IPS-NIHi11 (cell line): Measurements from ENCODE around the gene SLC25A41.

Experiments used
- DNase-seq: peaks from one replicate; pipeline ENCODE4 v3.0.0; 2012; ENCODE audit warnings: mixed read lengths, low spot score

The SLC25A41 gene

GRCh38 chr19:6460099-6460884, 26.7 kb upstream of the SLC25A41 start:
- DNase-seq, result peak; percentile 95

DNA sequence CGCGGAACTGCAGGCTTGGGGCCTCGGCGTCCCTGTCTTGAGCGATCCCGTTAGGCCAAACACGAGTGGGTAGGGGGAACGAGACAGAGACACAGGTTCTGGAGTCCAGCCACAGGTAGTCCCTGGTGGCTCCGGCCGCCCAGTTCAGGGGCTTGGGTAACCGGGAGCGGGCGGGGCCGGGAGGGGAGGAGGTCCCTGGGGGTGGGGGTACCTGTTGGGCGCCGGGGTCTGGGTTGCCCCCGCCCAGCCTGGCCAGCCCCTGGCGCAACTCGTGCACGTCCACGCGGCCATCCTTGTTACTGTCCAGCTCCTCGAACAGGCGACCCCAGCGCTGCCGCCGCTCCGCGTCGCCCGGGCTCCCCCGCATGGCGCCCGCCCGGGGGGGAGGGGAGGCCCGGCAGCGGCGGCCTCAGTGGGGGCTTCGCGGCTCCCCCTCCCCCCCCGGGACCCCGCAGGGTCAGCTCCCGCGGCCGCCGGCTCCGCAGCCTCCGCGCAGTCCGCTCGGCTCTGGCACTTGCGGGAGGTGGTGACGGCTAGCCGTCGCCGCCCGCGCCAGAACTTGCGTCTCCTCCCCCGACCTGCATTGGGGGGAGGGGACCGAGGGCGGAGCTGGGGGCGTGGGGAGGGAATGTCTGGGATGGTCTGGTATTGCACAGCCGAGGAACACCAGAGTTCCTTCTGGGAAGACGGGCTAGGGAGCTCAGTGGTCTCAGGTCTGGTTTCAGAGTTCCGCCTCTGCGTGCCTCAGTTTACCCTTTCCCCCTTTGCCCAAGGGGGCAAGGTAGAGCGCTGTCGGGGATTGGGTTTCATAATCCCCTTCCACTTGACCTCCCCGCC, 25.9 kb upstream of the SLC25A41 start, which contains the start of gene SLC25A23:
SLC25A23 (minus strand) TSS at position 531 of the 837 bp plus-strand sequence; CDS start at position 367, 164 bp downstream.
- peak; percentile 94 for DNase-seq

DNA sequence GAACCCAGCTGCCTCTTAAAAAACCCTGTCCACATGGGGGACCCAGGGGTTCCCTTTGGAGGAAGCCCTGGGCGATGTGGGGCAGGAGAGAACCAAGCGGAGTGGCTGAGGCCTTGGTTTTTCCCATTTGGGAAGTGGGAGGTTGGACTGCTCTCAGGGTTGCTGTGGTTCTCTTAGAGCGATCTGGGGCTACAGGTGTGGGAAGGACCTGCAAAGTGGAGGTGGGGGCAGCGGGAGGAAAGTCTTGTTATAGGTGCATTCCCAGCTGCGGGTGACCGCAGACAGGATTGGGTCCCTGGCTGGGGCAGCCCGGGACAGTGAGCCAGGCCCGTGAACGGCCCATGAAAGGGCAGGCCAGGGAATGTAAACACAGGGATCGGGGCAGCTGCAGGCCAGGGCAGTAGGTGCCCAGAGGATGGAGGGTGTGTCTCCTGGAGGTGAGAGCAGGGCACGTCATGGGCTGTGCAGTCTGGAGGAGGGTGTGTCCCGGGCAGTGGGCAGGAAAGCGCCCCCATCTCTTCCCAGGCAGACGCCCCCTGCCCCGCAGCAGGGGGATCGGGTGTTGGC, 25.2 kb upstream of the SLC25A41 start:
- peak; percentile 51 for DNase-seq

GRCh38 chr19:6457958-6458694, 24.6 kb upstream of the SLC25A41 start:
- DNase-seq, result no peak

DNA sequence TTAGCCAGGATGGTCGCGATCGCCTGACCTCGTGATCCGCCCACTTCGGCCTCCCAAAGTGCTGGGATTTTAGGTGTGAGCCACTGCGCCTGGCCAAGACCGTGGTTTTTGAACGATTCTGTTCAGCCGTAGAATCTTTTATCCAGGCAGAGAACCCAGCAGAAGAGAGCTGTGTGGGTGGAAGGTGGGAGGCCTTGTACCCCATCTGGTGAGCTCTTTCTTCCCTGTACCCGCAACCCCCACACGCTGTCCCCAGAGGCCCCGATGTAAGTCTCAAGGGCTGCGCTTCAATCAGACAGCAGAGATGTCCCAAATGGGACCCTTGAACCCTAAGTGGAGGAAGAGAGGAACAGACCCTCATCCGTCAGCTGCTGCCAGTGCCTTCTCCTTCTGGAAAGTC, 22.4 kb upstream of the SLC25A41 start:
- DNase-seq, result no peak

DNA sequence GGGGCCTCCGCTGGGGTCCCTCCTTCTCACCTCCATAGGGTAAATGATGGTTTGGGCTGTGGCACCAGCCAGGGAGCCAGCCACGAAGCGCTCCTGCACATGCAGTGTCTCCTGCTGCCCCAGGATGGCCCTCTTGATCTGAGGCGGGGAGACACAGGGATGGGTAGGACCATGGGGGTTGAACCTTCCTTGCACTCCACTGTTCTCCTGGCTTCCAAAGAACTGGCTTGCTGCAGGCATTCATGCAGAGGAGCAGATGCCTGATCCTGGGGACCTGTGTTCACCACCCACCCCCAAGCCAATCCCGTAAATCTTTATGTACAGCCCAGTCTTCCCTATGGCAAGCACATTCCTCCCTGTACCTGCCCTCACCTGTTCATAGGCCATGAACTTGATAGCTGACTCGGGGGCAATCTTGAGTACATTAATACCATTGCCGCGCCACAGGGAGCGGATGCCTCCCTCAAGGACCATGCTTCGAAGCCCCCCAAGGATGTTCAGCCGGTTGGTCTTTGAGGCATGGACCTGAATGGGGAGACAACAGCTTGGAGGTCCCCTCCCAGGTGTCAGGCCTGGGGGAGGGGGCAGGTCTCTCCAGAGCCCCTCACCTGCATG, 20.5 kb upstream of the SLC25A41 start:
- no peak for DNase-seq

DNA sequence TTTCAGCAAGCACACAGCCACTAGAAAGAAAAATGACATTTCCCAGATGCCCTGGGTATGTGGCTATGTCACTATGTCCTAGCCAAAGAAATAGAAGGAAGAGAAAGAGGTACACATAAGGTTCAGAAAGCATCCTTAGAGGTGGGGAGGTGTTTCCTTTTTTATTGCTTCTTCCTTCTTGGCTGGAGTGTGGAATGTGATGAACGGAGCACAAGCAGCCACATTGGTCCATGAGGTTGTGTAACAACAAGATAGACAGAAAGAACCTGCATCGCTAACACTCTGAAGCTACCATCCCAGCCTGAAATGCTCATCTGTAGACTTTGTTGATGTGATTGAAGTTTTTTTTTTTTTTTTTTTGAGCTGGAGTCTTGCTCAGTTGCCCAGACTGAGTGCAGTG, 19.3 kb upstream of the SLC25A41 start:
- DNase-seq, result no peak

GRCh38 chr19:6452223-6452614, 18.7 kb upstream of the SLC25A41 start:
- DNase-seq, result no peak

GRCh38 chr19:6451583-6452222, 18.1 kb upstream of the SLC25A41 start:
- DNase-seq, result no peak

GRCh38 chr19:6450166-6450565, 16.6 kb upstream of the SLC25A41 start:
- no peak for DNase-seq

DNA sequence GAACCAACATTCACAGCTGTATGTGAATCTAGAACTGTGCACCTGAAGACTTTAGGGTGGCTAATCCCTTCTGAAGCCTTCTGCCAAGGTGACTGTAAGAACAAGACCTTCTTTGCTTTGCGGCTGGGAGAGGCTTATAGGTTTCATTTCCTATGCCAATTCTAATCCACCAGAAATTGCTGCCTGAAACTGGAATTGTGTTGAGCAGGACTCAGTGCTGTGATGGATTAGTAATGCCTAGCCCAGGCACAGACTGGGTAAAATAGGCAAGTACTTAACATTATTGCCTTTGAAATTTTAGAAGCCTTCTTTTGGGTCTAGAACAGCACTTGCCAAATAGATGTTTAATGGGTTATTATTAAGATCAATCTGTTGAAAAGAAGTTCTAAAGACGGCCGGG, 14.5 kb upstream of the SLC25A41 start:
- DNase-seq, result no peak

DNA sequence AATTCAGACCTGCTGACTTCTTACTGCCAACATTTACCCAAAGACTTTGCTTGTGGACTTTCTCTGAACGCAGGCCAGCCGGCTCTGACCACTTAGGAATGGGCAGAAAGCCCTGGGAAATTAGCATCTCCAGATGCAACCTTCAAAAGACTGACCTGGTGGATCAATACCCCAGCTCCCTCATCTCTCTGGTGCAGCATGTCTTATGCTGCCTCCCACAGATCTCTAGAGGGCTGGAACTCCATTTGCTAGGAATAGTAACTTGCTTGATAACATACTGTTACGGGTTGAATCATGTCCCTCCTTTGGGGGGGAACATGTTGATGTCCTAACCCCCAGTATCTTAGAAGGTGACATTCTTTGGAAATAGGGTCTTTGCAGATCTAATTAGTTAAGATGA, 12.9 kb upstream of the SLC25A41 start:
- no peak for DNase-seq

GRCh38 chr19:6443986-6444385, 10.4 kb upstream of the SLC25A41 start:
- DNase-seq, result no peak

GRCh38 chr19:6442087-6442688, 8.6 kb upstream of the SLC25A41 start:
- DNase-seq, result no peak

DNA sequence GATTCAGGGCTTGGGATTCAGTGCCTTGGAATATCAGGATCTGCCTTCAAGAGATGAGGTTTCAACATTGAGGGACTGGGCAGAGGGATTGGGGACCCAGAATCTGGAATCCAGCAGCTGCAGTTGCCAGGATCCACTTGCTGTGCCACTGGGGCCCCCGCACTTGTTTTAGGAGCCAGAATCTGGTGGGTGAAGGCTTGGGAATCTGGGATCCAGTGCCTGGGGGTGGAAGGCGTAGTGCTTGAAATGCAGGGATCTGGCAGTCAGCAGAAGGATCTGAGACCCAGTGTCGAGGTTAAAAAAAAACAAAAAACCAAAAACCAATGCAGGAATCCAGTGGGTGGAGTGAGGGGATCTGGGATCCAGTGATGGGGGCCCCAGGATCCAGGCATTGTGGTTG, 7.3 kb upstream of the SLC25A41 start:
- no peak for DNase-seq

DNA sequence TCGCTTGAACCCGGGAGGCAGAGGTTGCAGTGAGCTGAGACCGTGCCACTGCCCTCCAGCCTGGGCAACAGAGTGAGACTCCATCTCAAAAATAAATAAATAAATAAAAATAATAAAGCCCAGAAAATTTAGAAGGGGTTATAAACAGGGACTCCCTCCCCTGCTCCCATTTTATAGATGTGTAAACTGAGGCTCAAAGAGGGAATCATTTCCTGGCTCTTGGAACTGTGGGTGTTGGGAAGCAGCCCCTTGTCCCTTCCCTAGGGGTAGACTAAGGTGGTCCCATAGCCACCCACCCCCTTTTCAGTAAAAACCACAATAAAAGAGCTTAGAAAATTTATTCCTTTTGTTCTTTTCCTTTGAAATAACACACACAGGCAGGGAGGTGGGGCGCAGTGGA, 6.2 kb upstream of the SLC25A41 start:
- DNase-seq, result no peak

DNA sequence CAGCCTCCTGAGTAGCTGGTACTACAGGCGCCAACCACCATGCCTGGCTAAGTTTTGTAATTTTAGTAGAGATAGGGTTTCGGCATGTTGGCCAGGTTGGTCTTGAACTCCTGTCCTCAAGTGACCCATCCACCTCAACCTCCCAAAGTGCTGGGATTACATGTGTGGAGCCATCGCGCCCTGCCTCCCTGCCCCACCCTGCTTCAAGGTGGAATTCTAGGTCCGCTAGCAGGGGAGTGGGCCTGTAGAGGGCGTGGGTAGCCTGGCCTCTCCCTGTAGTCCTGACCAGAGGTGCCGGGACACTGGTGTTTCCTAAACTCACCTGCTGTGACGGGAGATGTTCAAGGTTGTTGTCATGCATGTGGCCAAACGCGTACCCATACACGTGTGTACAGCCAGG, 398 bp downstream of the SLC25A41 start:
- DNase-seq, result no peak

DNA sequence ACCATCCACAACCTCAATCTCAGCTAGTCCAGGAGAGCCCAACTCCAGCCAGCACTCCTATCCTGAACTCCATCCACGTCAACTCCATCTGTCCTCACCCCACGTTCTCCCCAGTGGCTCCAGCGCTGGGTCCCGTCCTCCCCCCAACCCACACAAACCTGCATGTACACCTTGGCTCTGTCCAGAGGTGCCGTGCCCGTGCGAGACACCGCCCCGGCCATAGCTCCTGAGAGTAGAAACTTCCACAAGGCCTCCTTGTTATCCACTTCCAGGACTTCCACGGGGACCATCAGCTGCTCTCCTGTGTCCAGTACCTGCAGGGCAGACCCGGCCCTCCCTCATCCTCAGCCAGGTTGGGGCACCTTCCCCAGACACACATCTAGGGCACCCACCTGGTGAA, 1.7 kb downstream of the SLC25A41 start:
- DNase-seq, result no peak

DNA sequence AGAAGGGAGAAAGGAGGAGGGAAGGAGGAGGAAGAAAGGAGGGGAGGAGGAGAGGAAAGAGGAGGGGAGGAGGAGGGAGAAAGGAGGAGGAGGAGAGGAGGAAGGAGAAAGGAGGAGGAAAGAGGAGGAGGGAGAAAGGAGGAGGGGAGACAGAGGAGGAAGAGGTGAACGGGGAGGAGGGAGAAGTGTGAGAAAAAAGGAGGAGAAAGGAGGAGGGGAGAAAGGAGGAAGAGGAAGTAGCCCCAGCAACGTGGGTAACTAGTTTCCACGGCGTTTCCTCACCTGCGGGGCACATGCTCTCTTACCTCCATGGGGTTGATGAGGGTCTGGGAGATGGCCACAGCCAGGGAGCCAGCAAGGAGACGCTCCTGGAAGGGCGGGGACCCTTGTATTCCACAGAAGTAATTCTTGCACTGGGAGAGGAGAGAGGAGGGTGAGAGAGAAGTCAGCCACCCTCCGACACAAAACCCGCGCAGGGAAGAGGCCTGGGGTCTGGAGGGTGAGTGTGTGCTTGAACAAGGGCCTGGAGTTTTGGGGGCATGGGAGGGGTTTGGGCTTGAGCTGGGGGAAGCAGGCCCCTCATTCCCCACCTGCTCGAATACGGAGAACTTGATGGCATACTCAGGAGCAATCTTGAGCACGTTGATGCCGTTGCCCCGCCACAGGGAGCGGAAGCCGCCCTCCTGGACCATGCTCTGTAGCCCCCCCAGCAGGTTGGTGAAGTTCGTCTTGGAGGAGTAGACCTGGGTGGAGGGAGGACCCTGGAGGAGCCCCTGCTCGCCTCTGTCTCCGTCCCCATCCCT, 3.9 kb downstream of the SLC25A41 start:
- no peak for DNase-seq
